H7 (cell line): ENCODE results near the gene PTPN18. TPM values are rescaled to one million over a fixed set of nuclear protein-coding genes. Genes with fewer than 3 reads are reported as not detected.
"Not testable (repeated sequence)": the region's sequence is repeated elsewhere in the genome, so short reads cannot be mapped to it uniquely, and the experiment has no call there.

Source experiments
- DNase-seq: peaks from one replicate; pipeline ENCODE4 v3.0.0; 2012
- H3K27me3 ChIP-seq: 2 replicates; pipeline ENCODE4 v1.6.0; 2011; ENCODE audit warnings: mild to moderate bottlenecking, low read length; ENCODE audit not compliant: control insufficient read depth, insufficient read depth
- H3K36me3 ChIP-seq: replicated peaks from 2 replicates; pipeline ENCODE4 v1.5.1; 2011; ENCODE audit warnings: low read length; ENCODE audit not compliant: control insufficient read depth, insufficient read depth
- H3K4me3 ChIP-seq: 2 replicates; pipeline ENCODE4 v1.5.1; 2011; ENCODE audit warnings: low read depth, mild to moderate bottlenecking, control low read depth, low read length, moderate library complexity; ENCODE audit not compliant: insufficient read depth
- total RNA-seq: library from RNA; depleted of rRNA; stranded (reverse); fragments of >200 nt; shearing (Covaris generic); gene quantifications from 2 replicates; pipeline ENCODE4 v1.2.3, GENCODE V29; 2014; rRNA removed

The PTPN18 gene, protein sequence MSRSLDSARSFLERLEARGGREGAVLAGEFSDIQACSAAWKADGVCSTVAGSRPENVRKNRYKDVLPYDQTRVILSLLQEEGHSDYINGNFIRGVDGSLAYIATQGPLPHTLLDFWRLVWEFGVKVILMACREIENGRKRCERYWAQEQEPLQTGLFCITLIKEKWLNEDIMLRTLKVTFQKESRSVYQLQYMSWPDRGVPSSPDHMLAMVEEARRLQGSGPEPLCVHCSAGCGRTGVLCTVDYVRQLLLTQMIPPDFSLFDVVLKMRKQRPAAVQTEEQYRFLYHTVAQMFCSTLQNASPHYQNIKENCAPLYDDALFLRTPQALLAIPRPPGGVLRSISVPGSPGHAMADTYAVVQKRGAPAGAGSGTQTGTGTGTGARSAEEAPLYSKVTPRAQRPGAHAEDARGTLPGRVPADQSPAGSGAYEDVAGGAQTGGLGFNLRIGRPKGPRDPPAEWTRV
- total RNA-seq: 9.6 and 11.9 TPM in 2 replicates

DNA sequence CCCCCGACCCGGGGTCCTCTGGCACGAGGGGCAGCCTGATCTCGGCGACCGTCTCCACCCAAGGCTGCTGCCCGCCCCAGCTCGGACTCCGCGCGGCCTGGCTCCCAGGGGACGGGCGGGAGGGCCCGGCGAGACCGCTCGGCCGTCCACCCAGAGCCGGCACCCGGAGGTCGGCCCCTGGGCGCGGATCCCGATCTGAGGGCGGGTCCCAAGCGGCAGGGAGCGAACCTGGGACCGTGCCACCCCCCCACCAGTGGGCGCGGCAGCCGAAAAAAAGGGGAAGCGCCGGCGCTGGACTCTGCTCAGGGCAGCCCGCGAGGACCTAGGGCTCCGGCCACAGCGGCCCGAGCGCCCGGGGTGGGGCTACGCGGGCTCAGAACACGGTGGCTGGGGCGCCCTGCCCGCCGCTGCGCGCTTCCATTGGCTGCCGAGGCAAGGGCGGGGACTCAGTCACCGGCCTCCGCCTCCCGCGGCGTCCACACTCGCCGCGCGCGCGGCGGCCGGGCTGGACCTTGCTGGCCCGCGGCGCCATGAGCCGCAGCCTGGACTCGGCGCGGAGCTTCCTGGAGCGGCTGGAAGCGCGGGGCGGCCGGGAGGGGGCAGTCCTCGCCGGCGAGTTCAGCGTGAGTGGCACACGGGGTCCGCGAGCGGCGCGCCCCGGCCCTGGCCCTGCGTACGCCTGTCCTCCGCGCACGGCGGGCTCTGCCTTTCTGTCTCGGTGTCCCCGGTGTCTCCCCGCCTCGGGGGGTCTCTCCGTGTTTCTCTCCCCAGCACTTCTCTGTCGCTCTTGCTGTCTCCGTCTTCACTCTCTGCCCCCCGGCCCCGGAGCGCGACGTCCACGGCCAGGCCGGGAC, at the start of gene PTPN18:
Gene PTPN18, plus strand, starts transcription at position 479 of the 854 bp plus-strand sequence. Its CDS starts 52 bp downstream, at position 531.
- peak; percentile 95 for DNase-seq
- peak within 1 kb of the TSS; percentile 74 for H3K4me3 ChIP-seq
- no peaks in the 10 kb centered on the region for H3K36me3 ChIP-seq
- peaks cover 26% of the 10 kb centered on the region for H3K27me3 ChIP-seq

DNA sequence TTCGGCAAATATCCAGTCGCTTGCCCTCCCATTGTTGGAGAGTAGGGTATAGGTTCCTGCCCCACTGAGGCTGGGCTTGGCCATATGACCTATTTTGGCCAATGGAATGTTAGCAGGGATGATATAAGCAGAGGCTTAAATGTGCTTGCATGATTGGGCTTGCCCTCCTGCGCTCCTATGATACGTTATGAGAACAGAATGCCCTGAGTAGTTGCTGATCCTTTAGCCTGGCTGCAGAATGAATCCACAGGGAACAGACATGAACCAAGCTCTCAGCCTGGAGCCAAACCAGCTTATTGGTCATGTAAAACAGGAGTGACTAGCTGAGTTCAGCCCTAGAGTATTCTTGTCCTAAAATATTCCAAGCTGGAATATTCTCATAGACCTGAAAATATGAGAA, 48.0 kb upstream of the PTPN18 start:
- no peak overlapping the region for H3K4me3 ChIP-seq
- DNase-seq: no peak
- no peaks in the 10 kb centered on the region for H3K36me3 ChIP-seq
- H3K27me3 ChIP-seq: no peaks in the 10 kb centered on the region; the same call in 1 of the 2 replicates

DNA sequence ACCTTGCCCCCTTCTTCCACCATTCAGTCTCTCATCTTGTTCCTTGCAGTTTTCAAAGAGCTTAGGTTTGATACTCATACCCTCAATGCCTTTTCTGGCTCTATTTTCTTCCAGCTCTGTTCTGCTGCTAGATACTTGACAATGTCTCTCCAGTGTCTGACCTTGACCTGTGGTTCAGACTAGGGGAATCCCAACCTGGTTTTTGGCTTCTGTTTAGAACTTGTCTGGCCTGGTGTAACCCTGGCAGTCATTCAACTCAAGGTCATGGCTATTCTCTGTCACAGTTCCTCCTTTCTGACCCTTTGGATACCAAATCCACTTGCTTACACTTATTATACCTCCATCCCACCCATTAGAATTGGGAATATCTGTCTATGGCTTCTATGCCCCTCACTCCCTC, 45.0 kb upstream of the PTPN18 start:
- no peak for DNase-seq
- Histone ChIP-seq H3K36me3 (no peaks in the 10 kb centered on the region), H3K27me3 (no peaks in the 10 kb centered on the region; the same call in 1 of the 2 replicates), H3K4me3 (no peak overlapping the region)

DNA sequence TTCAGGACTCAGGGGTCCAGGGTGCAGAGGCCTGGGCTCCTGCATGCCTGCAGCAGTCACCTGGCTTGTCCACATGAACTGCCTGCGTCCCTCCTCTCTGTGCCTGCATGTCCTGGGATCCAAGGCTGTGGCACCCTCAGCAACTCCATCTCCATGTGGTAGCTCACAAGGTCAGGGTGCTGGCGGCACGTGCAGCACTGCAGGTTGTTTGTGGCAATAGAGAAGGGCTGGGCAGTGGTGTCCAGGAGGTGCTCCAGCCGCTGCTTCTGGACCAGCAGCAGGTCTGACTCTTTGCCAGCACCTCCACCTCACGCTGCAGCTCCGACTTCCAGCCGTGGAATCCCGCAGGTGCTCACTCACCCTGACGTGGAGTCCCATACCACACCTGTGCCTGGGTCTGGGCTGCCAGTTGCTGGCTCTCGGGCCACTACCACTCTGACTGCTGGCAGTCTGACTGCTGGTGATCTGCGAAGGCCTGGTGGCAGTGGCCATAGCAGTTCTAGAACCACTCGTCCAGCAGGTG, 42.0 kb upstream of the PTPN18 start:
- no peaks in the 10 kb centered on the region; the same call in 1 of the 2 replicates for H3K27me3 ChIP-seq
- H3K36me3 ChIP-seq: no peaks in the 10 kb centered on the region
- no peak for DNase-seq
- no peak overlapping the region for H3K4me3 ChIP-seq

DNA sequence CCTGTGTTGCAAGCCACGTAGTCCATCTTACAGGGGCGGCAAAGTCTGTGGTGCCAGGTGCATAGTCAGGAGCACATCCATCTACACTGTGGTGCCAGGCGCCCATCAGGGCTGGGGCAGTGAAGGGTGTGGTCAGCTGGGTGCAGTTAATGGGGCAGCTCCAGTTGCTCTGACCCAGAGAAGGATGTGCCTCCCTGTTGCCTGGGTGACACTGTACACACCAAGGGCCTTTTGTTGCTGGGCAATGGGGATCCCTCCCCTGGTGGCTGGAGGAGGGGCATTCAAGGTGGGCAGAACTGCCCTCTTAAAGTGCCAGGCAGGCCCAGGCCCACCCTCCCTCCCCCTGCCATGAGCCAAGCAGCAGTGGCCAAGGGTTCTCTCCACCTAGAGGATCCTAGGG, 41.5 kb upstream of the PTPN18 start:
- no peaks in the 10 kb centered on the region for H3K36me3 ChIP-seq
- no peaks in the 10 kb centered on the region for H3K27me3 ChIP-seq

GRCh38 chr2:130316596-130316995, 39.3 kb upstream of the PTPN18 start:
- Histone ChIP-seq H3K4me3 (no peak overlapping the region), H3K27me3 (no peaks in the 10 kb centered on the region), H3K36me3 (no peaks in the 10 kb centered on the region)
- DNase-seq: no peak

More for the DNA sequence above, 41.5 kb upstream of the PTPN18 start:
- H3K4me3 ChIP-seq: no peak overlapping the region
- DNase-seq: no peak

GRCh38 chr2:130318906-130319305, 37.0 kb upstream of the PTPN18 start:
- no peak for DNase-seq
- Histone ChIP-seq H3K36me3 (no peaks in the 10 kb centered on the region), H3K27me3 (no peaks in the 10 kb centered on the region), H3K4me3 (no peak overlapping the region)

GRCh38 chr2:130319536-130319935, 36.3 kb upstream of the PTPN18 start:
- DNase-seq: no peak
- Histone ChIP-seq H3K36me3 (no peaks in the 10 kb centered on the region), H3K27me3 (no peaks in the 10 kb centered on the region), H3K4me3 (no peak overlapping the region)

DNA sequence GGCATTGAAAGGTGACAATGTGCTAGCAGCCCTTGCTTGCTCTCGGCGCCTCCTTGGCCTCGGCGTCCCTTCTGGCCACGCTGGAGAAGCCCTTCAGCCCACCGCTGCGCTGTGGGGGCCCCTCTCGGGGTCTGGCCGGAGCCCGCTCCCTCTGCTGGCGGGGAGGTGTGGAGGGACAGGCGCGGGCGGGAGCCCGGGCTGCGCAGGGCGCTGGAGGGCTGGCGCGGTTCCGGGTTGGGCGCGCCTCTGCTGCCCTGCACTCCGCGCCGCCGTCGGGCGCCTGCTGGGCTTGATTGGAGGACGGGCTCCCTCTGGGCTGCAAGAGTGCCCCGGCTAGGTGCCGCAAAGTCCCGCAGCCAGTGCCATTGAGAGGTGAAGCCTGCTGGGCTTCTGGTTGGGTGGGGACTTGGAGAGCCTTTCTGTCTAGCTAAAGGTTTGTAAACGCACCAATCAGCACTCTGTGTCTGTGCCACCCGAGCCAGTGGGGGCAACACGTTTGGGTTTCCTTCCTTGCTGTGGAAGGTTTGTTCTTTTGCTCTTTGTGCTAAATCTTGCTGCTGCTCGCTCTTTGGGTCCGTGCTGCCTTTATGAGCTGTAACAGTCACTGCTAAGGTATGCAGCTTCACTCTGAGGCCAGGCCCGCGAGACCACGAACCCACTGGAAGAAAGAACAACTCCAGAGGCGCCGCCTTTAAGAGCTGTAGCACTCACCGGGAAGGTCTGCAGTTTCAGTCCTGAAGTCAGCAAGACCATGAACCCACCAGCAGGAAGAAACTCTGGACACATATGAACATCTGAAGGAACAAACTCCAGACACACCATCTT, 27.9 kb upstream of the PTPN18 start:
- DNase-seq: peak; percentile 90
- Histone ChIP-seq H3K4me3 (peak overlapping the region; percentile 36), H3K27me3 (peaks cover 6% of the 10 kb centered on the region)

DNA sequence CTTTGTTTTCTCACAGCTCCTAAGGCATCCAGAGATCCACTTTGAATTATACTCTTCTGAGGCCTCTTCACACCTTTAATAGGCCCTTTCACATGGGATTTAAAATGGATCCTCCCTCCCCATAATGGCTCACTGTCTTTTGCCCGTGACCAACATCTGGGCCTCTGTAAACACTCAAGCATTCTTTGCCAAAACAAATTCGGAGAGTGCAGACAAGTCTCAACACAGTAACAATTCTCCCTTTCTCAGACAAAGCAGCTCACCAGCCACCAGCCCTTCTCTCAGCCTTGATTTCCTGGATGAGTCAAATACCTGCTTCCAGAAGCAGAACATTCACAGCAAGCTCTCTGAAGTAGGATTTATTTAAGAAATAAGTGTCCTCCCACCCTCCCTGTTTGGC, 27.1 kb upstream of the PTPN18 start:
- Histone ChIP-seq H3K27me3 (peaks cover 6% of the 10 kb centered on the region), H3K4me3 (no peak overlapping the region), H3K36me3 (no peaks in the 10 kb centered on the region)
- no peak for DNase-seq

More for the DNA sequence above, 27.9 kb upstream of the PTPN18 start:
- H3K36me3 ChIP-seq: no peaks in the 10 kb centered on the region

DNA sequence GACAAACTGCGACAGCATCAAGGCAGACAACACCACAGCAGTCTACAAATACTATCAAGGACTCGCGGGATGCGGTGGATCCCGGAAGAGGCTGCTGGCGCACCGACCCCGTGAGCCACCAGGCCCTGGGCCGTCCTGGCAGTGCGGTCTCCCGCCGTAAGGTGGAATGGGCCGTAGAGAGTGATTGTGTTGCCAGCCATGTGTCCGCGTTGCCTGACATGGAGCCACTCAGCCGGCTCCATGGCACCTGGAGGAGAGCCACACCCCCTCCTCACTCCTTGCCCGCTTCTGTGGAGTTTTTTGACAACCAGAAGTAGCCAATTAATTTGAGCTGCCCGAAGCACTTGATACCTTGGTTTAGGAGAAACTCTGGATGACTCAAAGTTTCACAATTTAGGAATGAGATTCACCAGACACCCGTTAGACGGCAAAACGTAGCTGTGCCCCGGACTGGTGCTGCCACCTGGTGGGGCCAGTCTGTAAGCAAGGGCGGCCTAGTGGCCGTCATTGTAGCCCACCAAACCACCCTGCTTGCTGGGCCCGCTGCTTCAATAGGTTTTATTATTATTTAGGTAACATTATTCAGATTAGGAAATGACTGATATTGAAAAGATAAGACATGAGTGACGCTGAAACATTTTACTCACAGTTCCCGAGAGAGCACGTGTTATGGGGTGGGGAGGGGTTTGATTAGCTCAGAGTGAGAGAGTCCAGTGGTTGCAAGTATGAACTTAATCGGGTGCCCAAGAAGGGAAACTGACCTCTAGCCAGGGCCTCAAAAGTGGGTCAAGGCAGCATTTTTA, 23.4 kb upstream of the PTPN18 start:
- DNase-seq: peak; percentile 86
- H3K4me3 ChIP-seq: peak overlapping the region; percentile 8; the same call in 1 of the 2 replicates
- H3K27me3 ChIP-seq: peaks cover 4% of the 10 kb centered on the region
- no peaks in the 10 kb centered on the region for H3K36me3 ChIP-seq

DNA sequence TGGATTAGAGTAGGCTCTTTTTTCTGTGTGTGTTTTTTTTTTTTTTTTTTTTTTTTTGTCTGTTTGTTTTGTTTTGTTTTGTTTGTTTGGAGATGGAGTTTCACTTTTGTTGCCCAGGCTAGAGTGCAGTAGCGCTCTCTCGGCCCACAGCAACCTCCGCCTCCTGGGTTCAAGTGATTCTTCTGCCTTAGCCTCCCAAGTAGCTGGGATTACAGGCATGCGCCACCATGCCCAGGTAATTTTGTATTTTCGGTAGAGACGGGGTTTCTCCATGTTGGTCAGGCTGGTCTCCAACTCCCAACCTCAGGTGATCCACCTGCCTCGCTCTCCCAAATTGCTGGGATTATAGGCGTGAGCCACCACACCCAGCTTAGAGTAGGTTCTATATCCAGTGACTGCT, 22.6 kb upstream of the PTPN18 start:
- not testable (repeated sequence) for DNase-seq, H3K4me3 ChIP-seq, H3K36me3 ChIP-seq, H3K27me3 ChIP-seq

DNA sequence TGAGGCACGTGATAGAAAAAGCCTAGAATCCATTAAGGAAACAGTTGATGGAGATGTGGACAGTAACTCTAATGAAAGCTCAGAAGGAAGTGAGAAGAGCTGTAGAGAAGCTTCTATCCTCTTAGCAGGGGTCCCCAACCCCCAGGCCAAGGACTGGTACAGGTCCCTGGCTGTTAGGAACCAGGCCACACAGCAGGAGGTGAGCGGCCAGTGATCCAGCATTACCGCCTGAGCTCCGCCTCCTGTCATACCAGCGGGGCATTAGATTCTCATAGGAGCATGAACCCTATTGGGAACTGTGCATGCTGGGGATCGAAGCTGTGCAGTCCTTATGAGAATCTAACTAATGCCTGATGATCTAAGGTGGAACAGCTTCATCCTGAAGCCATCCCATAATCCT, 21.8 kb upstream of the PTPN18 start:
- H3K36me3 ChIP-seq: peaks cover 3% of the 10 kb centered on the region
- peaks cover 2% of the 10 kb centered on the region; the same call in 1 of the 2 replicates for H3K27me3 ChIP-seq
- no peak overlapping the region for H3K4me3 ChIP-seq
- DNase-seq: no peak
